Breast epithelium (tissue), 3 donors: ENCODE results near the gene KCTD8.

Experiments used
- POLR2A ChIP-seq: fragments of 450-650 bp; IDR thresholded peaks from one replicate; pipeline ENCODE4 v1.6.1; 2016; ENCODE audit warnings: antibody characterized with exemption, mild to moderate bottlenecking, moderate library complexity
- POLR2AphosphoS5 ChIP-seq, 3 donors: sonication (generic); formaldehyde crosslinking; IDR thresholded peaks; one replicate each; pipeline ENCODE4 v1.6.1; 2017; ENCODE audit warnings: antibody characterized with exemption in 3 of 3
- TF ChIP-seq, protein P1 (sequence below), 3 donors: fragments of 450-650 bp; IDR thresholded peaks; one replicate each; pipeline ENCODE4 v1.5.1; 2016 to 2017; ENCODE audit warnings: antibody characterized with exemption in 3 of 3, mild to moderate bottlenecking in 3 of 3, moderate library complexity in 3 of 3

DNA sequence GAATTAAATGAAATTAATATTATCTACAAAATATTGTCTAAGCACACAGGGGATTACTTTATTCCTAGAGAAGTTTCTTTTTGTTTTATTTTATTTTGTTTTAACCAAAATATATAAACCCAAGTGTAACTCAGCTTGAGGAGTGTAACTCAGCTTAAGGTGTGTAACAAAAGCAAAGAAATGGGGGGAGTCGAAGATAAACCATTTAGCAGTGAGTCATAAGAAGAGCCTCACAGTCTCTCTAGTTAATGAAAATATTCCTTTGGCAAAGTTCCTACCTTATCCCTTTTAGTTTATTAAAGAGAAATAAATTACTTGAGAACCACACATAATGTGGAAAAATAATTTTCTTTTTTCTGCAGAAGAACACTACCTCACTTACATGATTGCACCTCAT lies 261.8 kb downstream of the KCTD8 start:
- TF ChIP-seq, protein P1, sequence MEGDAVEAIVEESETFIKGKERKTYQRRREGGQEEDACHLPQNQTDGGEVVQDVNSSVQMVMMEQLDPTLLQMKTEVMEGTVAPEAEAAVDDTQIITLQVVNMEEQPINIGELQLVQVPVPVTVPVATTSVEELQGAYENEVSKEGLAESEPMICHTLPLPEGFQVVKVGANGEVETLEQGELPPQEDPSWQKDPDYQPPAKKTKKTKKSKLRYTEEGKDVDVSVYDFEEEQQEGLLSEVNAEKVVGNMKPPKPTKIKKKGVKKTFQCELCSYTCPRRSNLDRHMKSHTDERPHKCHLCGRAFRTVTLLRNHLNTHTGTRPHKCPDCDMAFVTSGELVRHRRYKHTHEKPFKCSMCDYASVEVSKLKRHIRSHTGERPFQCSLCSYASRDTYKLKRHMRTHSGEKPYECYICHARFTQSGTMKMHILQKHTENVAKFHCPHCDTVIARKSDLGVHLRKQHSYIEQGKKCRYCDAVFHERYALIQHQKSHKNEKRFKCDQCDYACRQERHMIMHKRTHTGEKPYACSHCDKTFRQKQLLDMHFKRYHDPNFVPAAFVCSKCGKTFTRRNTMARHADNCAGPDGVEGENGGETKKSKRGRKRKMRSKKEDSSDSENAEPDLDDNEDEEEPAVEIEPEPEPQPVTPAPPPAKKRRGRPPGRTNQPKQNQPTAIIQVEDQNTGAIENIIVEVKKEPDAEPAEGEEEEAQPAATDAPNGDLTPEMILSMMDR (IDR thresholded peaks at IDR 0.05), result no peak
- no peak for TF ChIP-seq POLR2A
- no peak for TF ChIP-seq POLR2AphosphoS5 (IDR thresholded peaks at IDR 0.05)
